Lower leg skin (tissue), 4 donors: Measurements from ENCODE around the gene CFAP107. TPM values are rescaled to one million over a fixed set of nuclear protein-coding genes. Genes with fewer than 3 reads are reported as not detected.
A peak's percentile ranks its signal among the peaks of the same experiment; 100 is the strongest.
"Not testable (repeated sequence)": the region's sequence is repeated elsewhere in the genome, so short reads cannot be mapped to it uniquely, and the experiment has no call there.

ENCODE experiments used
- DNase-seq, 2 donors: peaks; one replicate each; pipeline ENCODE4 v3.0.0-alpha.2; 2019; ENCODE audit warnings: low spot score in 2 of 2
- H3K4me3 ChIP-seq: fragments of 200-600 bp; sonication (generic); 2 replicates; pipeline ENCODE4 v1.5.1; 2017; ENCODE audit warnings: mild to moderate bottlenecking, low read depth; ENCODE audit not compliant: poor library complexity, severe bottlenecking
- CTCF ChIP-seq, 3 donors: fragments of 450-650 bp; IDR thresholded peaks; one replicate each; pipeline ENCODE4 v1.5.1; 2016; ENCODE audit warnings: antibody characterized with exemption in 3 of 3, mild to moderate bottlenecking in 3 of 3, moderate library complexity in 2 of 3
- POLR2A ChIP-seq, 2 donors: fragments of 450-650 bp; IDR thresholded peaks; one replicate each; pipeline ENCODE4 v1.6.1; 2016 to 2017; ENCODE audit warnings: antibody characterized with exemption in 2 of 2, mild to moderate bottlenecking in 1 of 2, moderate library complexity in 1 of 2
- WGBS, 2 donors: methylation state at CpG; one replicate each; pipeline ENCODE4 v1.1.5; 2018; 5-methylcytosine and 5-hydroxymethylcytosine counted together
- intact Hi-C: fragments of 100-400 bp; cut with DNase I; formaldehyde crosslinking; loops from one replicate; pipeline ENCODE4 v1.15.0; 2023; ENCODE audit warnings: low total_unique reads
- total RNA-seq, 4 donors: library from RNA; depleted of rRNA; stranded (reverse); fragments of >200 nt; gene quantifications; one replicate each; pipeline ENCODE4 v1.1.0, GENCODE V29; 2016

Gene CFAP107
- total RNA-seq, 4 donors from 2014 or later, result 0.13 to 0.27 TPM; not detected in 2

GRCh38 chr1:12774801-12775345, 28.9 kb downstream of the CFAP107 start:
- WGBS, 2 donors, result 81 to 84% methylated on average over 5 of the region's 5 CpGs
- TF ChIP-seq CTCF (IDR thresholded peaks at IDR 0.05), result no peak
- no peak for TF ChIP-seq POLR2A (IDR thresholded peaks at IDR 0.05)
- DNase-seq, result peak in 1 of 2 donors; percentile 74
- intact Hi-C loops, result no loop called here
- H3K4me3 ChIP-seq, result no peak overlapping the region

- intact Hi-C loops, result no loop called here
- no peak overlapping the region for H3K4me3 ChIP-seq
- WGBS, 2 donors, result 72 to 80% methylated on average over 8 of the region's 8 CpGs
- TF ChIP-seq CTCF (IDR thresholded peaks at IDR 0.05) (no peak), POLR2A (IDR thresholded peaks at IDR 0.05) (no peak)
- DNase-seq, result peak in 1 of 2 donors; percentile 50
Measured at GRCh38 chr1:12775443-12775842, 29.4 kb downstream of the CFAP107 start.

GRCh38 chr1:12776801-12777557, 31.0 kb downstream of the CFAP107 start:
- peak in 1 of 2 donors; percentile 67 for DNase-seq
- H3K4me3 ChIP-seq, result no peak overlapping the region
- no peak for TF ChIP-seq CTCF (IDR thresholded peaks at IDR 0.05)
- TF ChIP-seq POLR2A (IDR thresholded peaks at IDR 0.05), result no peak
- intact Hi-C loops, result no loop called here
- WGBS, 2 donors, result 84 to 88% methylated on average over 13 of the region's 15 CpGs

GRCh38 chr1:12778061-12778460, 32.1 kb downstream of the CFAP107 start:
- peak in 1 of 2 donors; percentile 63 for DNase-seq
- TF ChIP-seq CTCF (IDR thresholded peaks at IDR 0.05), result no peak
- TF ChIP-seq POLR2A (IDR thresholded peaks at IDR 0.05), result no peak
- H3K4me3 ChIP-seq, result no peak overlapping the region
- intact Hi-C loops, result no loop called here
- WGBS, 2 donors, result 85 to 89% methylated on average over 4 of the region's 4 CpGs

GRCh38 chr1:12778907-12779306, 32.9 kb downstream of the CFAP107 start:
- no peak for TF ChIP-seq POLR2A (IDR thresholded peaks at IDR 0.05)
- no peak for TF ChIP-seq CTCF (IDR thresholded peaks at IDR 0.05)
- H3K4me3 ChIP-seq, result no peak overlapping the region
- 70 to 82% methylated on average over 6 of the region's 6 CpGs for WGBS, 2 donors
- intact Hi-C loops, result no loop called here
- peak in 1 of 2 donors; percentile 40 for DNase-seq

GRCh38 chr1:12781488-12781887, 35.5 kb downstream of the CFAP107 start:
- intact Hi-C loops, H3K4me3 ChIP-seq, DNase-seq: not testable (repeated sequence)
- WGBS, 2 donors, result 75 to 78% methylated on average over 5 of the region's 5 CpGs

- DNase-seq, H3K4me3 ChIP-seq, intact Hi-C loops: not testable (repeated sequence)
- 38 to 54% methylated on average over 6 of the region's 7 CpGs for WGBS, 2 donors
Measured at GRCh38 chr1:12783783-12784182, 37.8 kb downstream of the CFAP107 start.

GRCh38 chr1:12784729-12785128, 38.7 kb downstream of the CFAP107 start:
- DNase-seq, result peak in 1 of 2 donors; percentile 49
- 81% methylated on average over 8 of the region's 8 CpGs for WGBS, 2 donors
- H3K4me3 ChIP-seq, intact Hi-C loops: not testable (repeated sequence)

- H3K4me3 ChIP-seq, intact Hi-C loops, DNase-seq: not testable (repeated sequence)
- 72 to 88% methylated on average over 3 to 5 of the region's 5 CpGs for WGBS, 2 donors
Measured at GRCh38 chr1:12791097-12791496, 45.1 kb downstream of the CFAP107 start, which contains the start of gene PRAMEF1. Gene PRAMEF1 (plus strand): TSS chr1:12791397. CDS start chr1:12793228, 1,831 bp downstream.
